HG03571 (cell line): ENCODE measurements around the gene HDGFL3.
"Not testable (repeated sequence)": the region's sequence is repeated elsewhere in the genome, so short reads cannot be mapped to it uniquely, and the experiment has no call there.

Experiments used
- ATAC-seq: cut with Tn5 transposase; IDR thresholded peaks from one replicate; pipeline ENCODE4 v1.9.1; 2021; ENCODE audit not compliant: unreplicated experiment

HDGFL3 gene

GRCh38 chr15:83207660-83208366 lies at the start of gene HDGFL3:
HDGFL3 (minus strand) TSS chr15:83207823; CDS start chr15:83207414, 409 bp downstream.
- ATAC-seq = no peak

- no peak for ATAC-seq
Measured at GRCh38 chr15:83250781-83251180, 43.2 kb upstream of the HDGFL3 start.

- no peak for ATAC-seq
Measured at GRCh38 chr15:83249030-83249343, 41.4 kb upstream of the HDGFL3 start.

- no peak for ATAC-seq
Measured at GRCh38 chr15:83248151-83249029, 40.8 kb upstream of the HDGFL3 start.

- ATAC-seq = no peak
Measured at GRCh38 chr15:83243634-83244033, 36.0 kb upstream of the HDGFL3 start.

- no peak for ATAC-seq
Measured at GRCh38 chr15:83230242-83230641, 22.6 kb upstream of the HDGFL3 start.

GRCh38 chr15:83225449-83225848 lies 17.8 kb upstream of the HDGFL3 start:
- no peak for ATAC-seq

- ATAC-seq = not testable (repeated sequence)
Measured at GRCh38 chr15:83221781-83222180, 14.2 kb upstream of the HDGFL3 start.

GRCh38 chr15:83219026-83219425 lies 11.4 kb upstream of the HDGFL3 start:
- ATAC-seq = no peak

- ATAC-seq = no peak
Measured at GRCh38 chr15:83215306-83215705, 7.7 kb upstream of the HDGFL3 start.

- no peak for ATAC-seq
Measured at GRCh38 chr15:83210619-83211018, 3.0 kb upstream of the HDGFL3 start.

- no peak for ATAC-seq
Measured at GRCh38 chr15:83209333-83209732, 1.7 kb upstream of the HDGFL3 start.

- no peak for ATAC-seq
Measured at GRCh38 chr15:83208367-83208661, 691 bp upstream of the HDGFL3 start.

- no peak for ATAC-seq
Measured at GRCh38 chr15:83207009-83207659, 489 bp downstream of the HDGFL3 start.

GRCh38 chr15:83206526-83207008 lies 1.1 kb downstream of the HDGFL3 start:
- ATAC-seq = no peak

- ATAC-seq = no peak
Measured at GRCh38 chr15:83205725-83206324, 1.8 kb downstream of the HDGFL3 start.

GRCh38 chr15:83204697-83205096 lies 2.9 kb downstream of the HDGFL3 start:
- ATAC-seq = no peak

- ATAC-seq = no peak
Measured at GRCh38 chr15:83203543-83203942, 4.1 kb downstream of the HDGFL3 start.

- no peak for ATAC-seq
Measured at GRCh38 chr15:83200589-83200988, 7.0 kb downstream of the HDGFL3 start.

GRCh38 chr15:83200162-83200561 lies 7.5 kb downstream of the HDGFL3 start:
- ATAC-seq = no peak

- ATAC-seq = peak; percentile 90
Measured at GRCh38 chr15:83199288-83199687, 8.3 kb downstream of the HDGFL3 start.
